GM19193 (cell line): Measurements from ENCODE around the gene WDR11.

Source experiments
- POLR2A ChIP-seq: IDR thresholded peaks from 4 replicates; pipeline ENCODE4 v1.6.1; 2011; ENCODE audit not compliant: insufficient read depth, insufficient read length; ENCODE audit errors: extremely low read depth

WDR11 gene

GRCh38 chr10:120950051-120950561, 98.9 kb downstream of the WDR11 start:
- no peak for TF ChIP-seq POLR2A

DNA sequence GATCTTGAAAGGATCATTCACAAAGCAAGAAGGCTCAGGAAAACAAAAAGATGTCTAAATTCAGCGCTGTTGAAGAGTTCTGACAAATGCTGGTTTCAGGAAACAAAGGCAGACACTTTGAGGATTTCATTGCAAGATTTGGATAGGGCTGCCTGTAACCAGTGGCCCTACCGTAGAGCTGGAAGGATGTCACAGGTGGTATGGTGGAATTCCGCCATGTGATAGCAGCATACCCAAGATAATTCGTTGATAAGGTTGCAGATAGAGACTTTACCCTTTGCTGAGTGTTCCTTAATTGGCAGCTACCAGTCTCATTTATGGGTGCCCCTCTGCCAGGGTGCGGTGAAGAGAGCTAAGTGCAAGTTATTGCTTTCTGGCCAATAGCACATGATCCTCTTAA, 100.1 kb downstream of the WDR11 start:
- TF ChIP-seq POLR2A = no peak

- TF ChIP-seq POLR2A = no peak
These were observed 102.7 kb downstream of the WDR11 start for GRCh38 chr10:120953897-120954296.
